GM12891 (cell line): ENCODE results near the gene ARMC12.

Experiments
- PAX5 ChIP-seq: IDR thresholded peaks from 2 replicates; pipeline ENCODE4 v1.6.1; 2011; ENCODE audit warnings: low read length, moderate library complexity, mild to moderate bottlenecking; ENCODE audit not compliant: insufficient read depth, severe bottlenecking
- POLR2A ChIP-seq: IDR thresholded peaks from 2 replicates; pipeline ENCODE4 v1.6.1; 2011; ENCODE audit warnings: low read depth, low read length, control low read depth
- POLR2AphosphoS5 ChIP-seq: IDR thresholded peaks from 2 replicates; pipeline ENCODE4 v1.6.1; 2011; ENCODE audit warnings: low read depth, low read length, control low read depth
- POU2F2 ChIP-seq: IDR thresholded peaks from 2 replicates; pipeline ENCODE4 v1.6.1; 2011; ENCODE audit warnings: low read depth, mild to moderate bottlenecking, control low read depth, low read length, moderate library complexity
- SPI1 ChIP-seq: IDR thresholded peaks from 2 replicates; pipeline ENCODE4 v1.6.1; 2011; ENCODE audit warnings: low read depth, low read length, control low read depth
- TAF1 ChIP-seq: IDR thresholded peaks from 2 replicates; pipeline ENCODE4 v1.6.1; 2011; ENCODE audit warnings: low read depth, low read length, control low read depth

GRCh38 chr6:35787266-35788218, 50.7 kb downstream of the ARMC12 start:
- TF ChIP-seq TAF1 (no peak), POLR2A (no peak), SPI1 (no peak), POLR2AphosphoS5 (no peak), POU2F2 (no peak), PAX5 (no peak)
